ENCODE results near the gene PPP2R3B.
"Not testable (repeated sequence)": the region's sequence is repeated elsewhere in the genome, so short reads cannot be mapped to it uniquely, and the experiment has no call there.

DNA sequence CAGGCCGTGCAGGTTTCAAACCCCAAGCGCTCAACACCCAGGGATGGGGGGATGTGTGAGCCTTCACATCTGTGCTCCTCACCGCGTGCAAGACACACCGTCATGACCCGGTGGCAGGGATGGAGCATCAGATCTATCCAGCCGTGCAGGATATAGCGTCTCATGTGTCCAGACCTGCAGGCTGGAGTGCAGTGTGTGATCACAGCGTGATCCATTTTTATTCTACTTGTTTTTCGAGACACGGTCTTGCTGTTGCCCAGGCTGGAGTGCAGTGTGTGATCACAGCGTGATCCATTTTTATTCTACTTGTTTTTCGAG is 35.4 kb downstream of the PPP2R3B start:
- TF ChIP-seq CTCF, EZH2phosphoT487 (IDR thresholded peaks at IDR 0.05): not testable (repeated sequence)
